Fibroblast of peridontal ligament (primary cell): ENCODE measurements around the gene ELL2.
"Not testable (repeated sequence)": the region's sequence is repeated elsewhere in the genome, so short reads cannot be mapped to it uniquely, and the experiment has no call there.

Source experiments
- DNase-seq: peaks from one replicate; pipeline ENCODE4 v3.0.0-alpha.2; 2010; ENCODE audit errors: extremely low read depth

Gene ELL2

GRCh38 chr5:95880081-95880926 lies 81.3 kb downstream of the ELL2 start:
- no peak for DNase-seq

DNA sequence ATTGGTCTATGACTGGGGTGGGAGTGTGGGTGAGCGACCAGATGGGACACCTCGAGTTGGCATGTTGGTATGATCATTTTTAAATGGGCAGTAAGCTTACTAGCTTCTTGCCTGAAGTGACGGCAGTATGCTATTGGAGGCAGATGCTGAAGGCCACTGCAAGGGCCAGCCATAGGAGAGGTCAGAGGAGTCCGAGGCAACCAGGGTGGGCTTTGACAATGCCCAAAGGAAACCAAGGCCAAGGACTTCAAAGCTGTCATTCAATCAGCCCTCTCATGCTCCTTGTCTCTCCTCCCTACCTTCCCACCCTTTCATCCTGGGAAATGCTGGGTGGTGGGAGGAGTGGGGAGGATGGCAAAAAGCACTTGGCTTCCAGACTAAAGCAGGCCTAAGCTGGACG lies 82.0 kb downstream of the ELL2 start:
- no peak for DNase-seq

GRCh38 chr5:95878417-95879323 lies 83.0 kb downstream of the ELL2 start:
- no peak for DNase-seq

DNA sequence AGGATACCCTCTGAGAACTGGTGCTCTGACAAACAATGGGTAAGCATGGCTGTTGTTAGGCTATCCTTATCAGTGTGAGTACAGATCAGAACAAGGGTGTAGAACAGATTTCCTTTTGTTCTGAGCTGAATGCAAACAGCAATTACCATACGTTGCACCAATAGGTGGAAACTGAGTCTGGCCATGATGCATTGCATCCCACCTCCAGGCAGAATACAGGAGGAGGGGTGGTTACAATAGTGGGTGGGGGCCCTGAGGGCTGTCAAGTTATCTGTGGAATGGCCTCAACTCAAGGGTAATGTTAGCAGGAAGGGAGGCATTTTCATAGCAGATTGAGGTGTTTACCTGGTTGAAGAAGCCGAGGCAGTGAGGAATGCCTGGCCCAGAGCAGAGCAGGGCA lies 84.9 kb downstream of the ELL2 start:
- no peak for DNase-seq

GRCh38 chr5:95874246-95874645 lies 87.4 kb downstream of the ELL2 start:
- no peak for DNase-seq

DNA sequence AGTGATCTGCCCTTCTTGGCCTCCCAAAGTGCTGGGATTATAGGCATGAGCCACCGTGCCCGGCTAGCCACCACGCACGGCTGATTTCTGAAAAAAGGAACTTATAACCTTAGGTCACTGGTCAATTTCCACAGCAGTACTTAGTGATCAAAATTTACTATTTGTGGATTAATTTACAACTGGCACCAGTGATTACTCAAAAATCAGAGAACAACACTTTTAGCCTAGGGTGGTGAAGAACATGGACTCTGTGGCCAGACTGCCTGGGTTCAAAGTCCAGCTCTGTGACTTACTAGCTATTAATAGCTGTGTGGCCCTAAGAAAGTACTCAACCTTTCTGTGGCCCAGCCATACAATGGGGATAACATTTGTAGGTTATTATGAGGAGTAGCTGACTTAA lies 88.3 kb downstream of the ELL2 start:
- no peak for DNase-seq

DNA sequence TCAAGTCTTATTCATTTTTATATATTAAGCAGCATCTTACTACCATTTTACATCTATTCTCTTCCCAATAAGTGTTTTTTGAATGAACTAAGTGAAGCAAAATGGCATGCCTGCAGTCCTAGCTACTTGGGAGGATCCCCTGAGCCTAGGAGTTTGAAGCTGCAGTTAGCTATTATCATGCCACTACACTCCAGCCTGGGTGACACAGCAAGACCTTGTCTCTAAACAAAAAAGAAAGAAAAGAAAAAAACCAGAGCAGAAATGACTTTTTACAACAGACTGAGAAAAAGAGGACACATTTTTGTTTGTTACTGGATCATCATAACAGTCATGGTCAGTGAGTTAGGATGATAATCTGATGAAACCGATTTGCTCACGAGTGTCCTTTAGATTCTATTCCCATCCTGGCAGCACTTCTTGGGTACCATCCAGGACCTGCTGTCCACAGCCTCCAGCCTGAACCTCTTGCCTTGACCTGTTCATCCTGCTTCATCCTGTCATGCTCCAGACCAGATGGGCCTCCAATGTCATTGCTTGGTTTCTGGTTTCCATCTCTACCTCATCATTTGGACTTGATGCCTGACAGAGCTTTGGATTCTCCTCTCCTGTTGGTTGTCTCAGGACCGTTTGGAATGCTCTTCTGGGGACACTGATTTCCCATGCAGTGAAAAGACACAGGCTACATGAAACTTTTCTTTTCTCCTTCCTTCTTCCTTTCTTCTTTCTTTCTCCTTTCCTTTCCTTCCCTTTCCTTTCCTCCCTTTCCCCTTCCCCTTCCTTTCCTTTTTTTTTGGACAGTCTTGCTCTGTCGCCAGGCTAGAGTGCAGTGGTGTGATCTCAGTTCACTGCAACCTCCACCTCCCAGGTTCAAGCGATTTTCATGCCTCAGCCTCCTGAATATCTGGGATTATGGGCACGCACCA lies 89.0 kb downstream of the ELL2 start:
- DNase-seq: no peak

- no peak for DNase-seq
Measured at GRCh38 chr5:95871146-95871806, 90.4 kb downstream of the ELL2 start.

DNA sequence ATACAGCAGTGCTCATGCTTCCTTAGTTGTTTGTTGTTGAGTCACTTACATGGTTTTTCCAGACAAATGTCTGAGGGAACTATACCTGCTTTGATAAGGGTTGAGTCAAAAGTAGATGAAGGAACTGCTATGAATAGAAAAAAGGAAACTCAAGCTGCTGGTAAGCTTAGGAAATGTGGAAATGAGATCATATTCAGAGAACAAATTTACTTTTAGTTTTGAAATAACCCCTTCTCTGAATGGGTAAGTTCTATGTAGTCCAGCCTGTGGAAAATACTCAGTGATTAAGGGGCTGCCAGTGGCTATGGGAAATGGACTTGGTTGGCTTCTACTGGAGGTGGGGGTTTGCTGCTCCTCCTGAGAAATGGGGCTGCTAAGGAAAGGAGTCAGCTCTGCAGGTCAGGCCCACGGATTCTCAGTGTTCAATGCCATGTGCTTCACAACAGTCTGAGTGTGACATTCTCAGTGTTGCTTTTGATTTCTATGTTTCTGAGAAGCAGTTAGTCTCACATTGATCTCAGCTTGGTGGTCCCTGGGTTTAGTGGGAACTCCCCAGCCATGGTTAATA lies 91.5 kb downstream of the ELL2 start:
- peak; percentile 44 for DNase-seq

DNA sequence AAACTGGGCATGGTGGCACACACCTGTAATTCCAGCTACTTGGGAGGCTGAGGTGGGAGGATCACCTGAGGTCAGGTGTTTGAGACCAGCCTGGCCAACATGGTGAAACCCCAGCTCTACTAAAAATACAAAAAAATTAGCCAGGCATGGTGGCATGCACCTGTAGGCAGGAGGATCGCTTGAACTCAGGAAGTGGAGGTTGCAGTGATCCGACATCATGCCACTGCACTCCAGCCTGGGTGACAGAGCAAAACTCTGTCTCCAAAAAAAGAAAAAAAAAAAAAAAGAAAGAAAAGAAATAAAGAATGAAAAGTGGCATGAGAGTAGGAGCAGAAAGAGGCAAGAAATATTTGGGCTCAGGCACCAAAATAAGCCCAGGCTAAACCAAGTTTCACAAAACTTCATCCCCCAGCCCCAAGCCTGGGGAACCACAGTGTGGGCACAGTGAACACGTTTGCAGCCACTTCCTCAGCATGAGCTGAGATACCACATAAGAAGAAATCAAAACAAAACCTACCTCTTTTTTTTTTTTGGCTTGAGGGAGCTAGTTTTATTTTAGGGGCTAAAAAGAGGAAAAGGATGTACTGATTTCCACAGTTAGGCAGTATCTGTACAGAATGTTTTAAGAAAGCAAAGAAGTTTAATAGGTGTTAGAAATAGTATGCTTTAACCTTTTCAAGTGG lies 92.3 kb downstream of the ELL2 start:
- not testable (repeated sequence) for DNase-seq

DNA sequence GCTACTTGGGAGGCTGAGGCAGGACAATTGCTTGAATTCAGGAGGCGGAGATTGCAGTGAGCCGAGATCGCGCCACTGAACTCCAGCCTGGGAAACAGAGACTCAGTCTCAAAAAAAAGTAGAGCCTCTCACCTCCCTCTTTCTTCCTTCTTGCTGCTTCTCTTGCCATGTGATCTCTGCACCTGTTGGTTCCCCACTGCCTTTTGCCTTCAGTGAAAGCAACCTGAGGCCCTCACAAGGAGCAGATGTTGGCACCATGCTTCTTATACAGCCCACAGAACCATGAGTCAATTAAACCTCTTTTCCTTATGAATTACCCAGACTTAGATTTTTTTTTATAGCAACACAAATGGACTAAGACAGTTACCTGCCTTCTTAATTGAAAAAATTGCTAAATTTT lies 93.5 kb downstream of the ELL2 start:
- no peak for DNase-seq

DNA sequence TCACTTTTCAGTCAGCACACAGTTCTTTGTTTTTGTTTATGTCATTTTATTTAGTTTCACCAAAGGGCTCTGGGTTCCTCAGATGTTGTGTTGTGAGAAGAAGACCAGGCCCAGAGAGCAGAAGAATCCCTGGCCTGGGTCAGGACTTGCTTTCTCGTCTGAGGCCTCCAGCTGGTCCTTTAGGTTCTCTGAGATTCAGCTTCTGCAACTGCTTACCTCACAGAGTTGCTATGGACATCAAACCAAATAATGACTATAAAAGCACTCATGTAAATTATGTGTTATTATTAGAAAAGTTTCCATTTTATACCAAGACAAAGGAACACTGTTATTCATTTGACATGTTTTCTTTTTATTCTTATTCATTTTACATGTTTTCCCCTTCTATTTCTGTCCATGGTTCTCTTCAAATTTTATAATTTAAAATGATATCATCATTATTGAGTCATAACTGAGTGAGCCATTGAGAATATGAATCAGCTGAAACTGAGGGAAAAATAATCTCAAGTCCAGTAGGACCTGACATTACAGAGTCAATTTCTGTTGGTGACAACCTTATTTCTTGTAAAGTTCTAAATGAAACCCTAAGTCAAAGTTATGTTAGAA lies 95.1 kb downstream of the ELL2 start:
- peak; percentile 57 for DNase-seq

DNA sequence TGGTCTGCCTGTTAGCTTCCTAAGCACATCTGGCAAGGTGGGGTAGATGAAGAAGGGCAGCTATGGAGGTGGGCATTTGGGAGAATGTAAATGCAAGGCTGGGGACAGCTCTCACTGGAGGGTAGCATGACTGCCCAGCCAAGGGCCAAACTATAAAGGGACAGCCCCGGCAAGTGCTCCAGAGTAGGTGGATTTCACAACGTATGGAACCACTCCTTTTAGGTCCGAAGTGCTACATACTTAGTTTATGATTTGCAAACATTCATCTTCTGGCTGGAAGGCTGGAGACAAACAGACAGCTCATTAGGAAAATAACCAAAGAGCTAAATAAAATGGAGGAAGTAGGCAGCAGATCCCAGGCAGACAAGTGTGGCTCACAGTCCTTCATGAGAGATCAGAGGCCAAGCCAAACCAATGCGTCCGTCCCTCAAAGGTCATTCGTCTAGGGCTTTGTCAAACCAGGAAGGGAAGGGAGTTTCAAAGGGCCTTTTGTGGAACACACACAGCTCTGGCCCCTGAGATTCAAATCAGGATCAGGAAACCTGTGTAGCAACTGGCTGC lies 96.6 kb downstream of the ELL2 start:
- DNase-seq: no peak

DNA sequence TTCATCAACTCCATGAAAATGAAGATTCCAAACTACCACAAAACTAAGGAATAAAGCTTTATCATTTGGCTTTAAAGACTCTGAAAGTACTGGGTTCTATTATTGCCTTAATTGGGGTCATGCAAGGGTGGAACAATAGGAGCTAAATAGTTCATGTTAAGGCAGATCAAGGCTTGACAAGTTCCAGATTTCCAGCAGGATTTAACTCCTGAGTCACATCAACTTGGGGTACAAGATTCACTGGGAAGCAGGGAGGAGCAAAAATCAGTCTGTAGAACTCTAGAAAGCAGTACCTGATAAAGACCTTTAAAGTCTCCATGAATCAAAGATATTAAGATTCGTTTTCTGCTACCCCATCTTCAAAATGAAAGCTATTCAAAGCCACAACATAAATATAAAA lies 97.2 kb downstream of the ELL2 start:
- DNase-seq: no peak

GRCh38 chr5:95863383-95863757 lies 98.3 kb downstream of the ELL2 start:
- peak; percentile 96 for DNase-seq

GRCh38 chr5:95862671-95863382 lies 98.8 kb downstream of the ELL2 start:
- no peak for DNase-seq

DNA sequence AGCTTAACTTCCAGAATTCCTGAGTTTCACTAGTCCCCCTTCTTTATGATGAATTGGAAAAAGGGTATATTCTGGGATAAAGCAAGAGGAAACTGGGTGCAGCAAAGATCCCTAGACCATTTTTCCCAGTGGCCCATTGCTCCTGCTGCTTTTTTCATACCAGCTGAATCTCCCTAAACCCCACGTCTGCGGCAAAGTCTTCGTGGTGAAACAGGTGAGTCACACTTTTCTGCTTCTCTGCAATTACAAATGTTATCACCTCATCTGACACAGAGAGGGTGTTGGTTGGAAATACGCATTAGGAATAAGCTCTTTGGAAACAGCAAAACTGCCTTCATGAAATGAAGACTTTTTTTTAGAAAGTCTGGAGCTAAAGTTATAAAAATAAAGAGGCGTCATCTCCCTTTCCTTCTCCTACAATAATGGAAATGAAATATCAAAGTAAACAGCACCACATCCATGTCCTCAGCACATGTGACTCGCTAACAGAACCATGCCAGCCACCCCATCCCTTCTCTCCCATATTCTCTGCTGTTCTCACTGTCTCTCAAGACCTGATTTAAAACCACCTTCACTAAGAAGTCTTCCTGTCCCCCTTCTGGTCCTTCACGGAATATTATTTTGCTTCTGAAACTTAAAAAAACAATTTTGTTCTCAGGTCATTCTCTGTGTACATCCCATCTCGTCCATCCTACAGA lies 99.6 kb downstream of the ELL2 start:
- DNase-seq: no peak

DNA sequence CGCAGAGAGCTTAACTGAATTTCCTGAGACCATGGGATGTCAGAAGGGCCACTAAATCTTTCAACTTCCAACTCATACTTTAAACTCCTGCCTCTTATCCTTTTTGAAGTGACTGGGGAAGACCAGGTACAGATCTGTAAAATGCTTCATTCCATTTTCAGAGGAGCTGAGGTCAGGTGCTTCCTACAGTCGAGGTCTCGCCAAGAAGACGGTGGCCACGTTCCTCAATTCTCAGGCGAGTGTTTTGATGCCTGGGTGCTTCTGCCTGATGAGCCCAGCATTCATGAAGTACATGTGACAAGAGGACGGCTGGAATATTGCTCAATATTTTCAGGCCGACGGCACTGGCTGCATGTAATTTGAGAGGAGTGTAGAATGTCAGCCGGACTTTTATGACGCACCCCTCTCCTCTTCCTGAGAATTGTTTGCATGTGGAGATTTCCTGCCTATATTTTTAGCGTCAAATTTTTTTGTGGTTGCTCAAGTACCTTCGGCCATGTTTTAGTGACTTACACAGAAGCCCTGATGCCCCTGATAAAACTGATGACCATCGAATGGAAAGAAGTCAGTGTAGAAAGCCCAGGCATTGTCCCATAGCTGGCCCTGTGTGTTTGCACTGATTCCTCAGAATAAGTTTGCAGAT lies 100.3 kb downstream of the ELL2 start:
- peak; percentile 99 for DNase-seq
